ENCODE data around the gene MC2R. TPM values are rescaled to one million over a fixed set of nuclear protein-coding genes. Genes with fewer than 3 reads are reported as not detected.

MC2R gene
- polyA plus RNA-seq, 1 donor from 2014 or later, result not detected

DNA sequence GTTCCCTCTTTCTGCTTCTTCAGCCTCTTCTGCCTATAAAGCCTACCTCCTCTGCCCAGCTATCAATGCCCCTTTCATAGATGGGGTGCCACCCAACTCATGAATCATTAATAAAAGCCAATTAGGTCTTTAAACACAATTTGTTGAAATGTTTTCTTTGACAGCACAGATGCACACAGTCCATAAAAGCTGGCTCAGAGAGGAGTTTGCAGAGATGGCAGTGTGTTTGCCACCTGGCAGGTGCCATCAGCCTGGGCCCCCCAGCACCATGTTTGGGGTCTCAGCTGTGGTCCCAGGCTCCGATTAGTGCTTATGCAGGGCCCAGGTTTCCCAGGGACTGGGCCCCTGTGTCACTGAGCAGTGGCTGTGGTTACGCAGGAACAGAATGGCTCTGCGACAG lies 7.9 kb upstream of the MC2R start:
- Histone ChIP-seq H3K9me3 (ENCODE audit: low read length) (no peaks in the 10 kb centered on the region), H2AFZ (ENCODE audit: low read depth, low read length) (no peak overlapping the region)

DNA sequence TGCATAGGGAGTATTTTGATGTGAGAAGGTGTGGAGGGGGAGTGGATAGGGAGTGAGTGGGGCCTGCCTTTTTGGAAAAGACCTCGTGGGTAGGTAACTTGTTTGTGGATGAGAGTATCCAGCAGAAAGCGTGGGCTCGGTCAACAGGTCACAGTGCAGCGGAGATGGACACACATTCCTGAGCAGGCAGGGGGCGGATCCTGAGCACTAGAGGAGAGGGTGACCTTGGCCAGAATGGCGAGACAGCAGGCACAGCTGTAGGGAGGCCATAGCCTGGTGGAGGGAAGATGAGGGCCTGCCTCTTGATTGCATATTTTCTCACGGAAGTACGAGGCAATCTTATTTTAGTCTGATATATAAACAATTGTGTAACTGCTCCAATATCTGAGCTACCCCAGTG lies 3.6 kb upstream of the MC2R start:
- Histone ChIP-seq H3K4me3 (ENCODE audit: low read length) (no peak overlapping the region), H3K36me3 (ENCODE audit: insufficient read depth, low read length) (no peaks in the 10 kb centered on the region), H3K79me2 (replicated peaks; ENCODE audit: insufficient read depth, low read length) (no peaks in the 10 kb centered on the region), H4K20me1 (ENCODE audit: insufficient read depth) (no peaks in the 10 kb centered on the region), H3K9ac (ENCODE audit: low read length) (no peak overlapping the region), H3K4me2 (ENCODE audit: low read length) (no peak overlapping the region), H3K9me2 (ENCODE audit: insufficient read depth, low read length) (no peaks in the 10 kb centered on the region), H3K27ac (ENCODE audit: low read length) (no peak overlapping the region), H3K9me3 (ENCODE audit: low read length) (no peaks in the 10 kb centered on the region), H3F3A (ENCODE audit: insufficient read depth, low read length, poor library complexity, severe bottlenecking) (no peaks in the 10 kb centered on the region), H2AFZ (ENCODE audit: low read depth, low read length) (no peak overlapping the region), H3K27me3 (ENCODE audit: insufficient read depth, low read depth, low read length) (no peaks in the 10 kb centered on the region)
- TF ChIP-seq, protein P1, sequence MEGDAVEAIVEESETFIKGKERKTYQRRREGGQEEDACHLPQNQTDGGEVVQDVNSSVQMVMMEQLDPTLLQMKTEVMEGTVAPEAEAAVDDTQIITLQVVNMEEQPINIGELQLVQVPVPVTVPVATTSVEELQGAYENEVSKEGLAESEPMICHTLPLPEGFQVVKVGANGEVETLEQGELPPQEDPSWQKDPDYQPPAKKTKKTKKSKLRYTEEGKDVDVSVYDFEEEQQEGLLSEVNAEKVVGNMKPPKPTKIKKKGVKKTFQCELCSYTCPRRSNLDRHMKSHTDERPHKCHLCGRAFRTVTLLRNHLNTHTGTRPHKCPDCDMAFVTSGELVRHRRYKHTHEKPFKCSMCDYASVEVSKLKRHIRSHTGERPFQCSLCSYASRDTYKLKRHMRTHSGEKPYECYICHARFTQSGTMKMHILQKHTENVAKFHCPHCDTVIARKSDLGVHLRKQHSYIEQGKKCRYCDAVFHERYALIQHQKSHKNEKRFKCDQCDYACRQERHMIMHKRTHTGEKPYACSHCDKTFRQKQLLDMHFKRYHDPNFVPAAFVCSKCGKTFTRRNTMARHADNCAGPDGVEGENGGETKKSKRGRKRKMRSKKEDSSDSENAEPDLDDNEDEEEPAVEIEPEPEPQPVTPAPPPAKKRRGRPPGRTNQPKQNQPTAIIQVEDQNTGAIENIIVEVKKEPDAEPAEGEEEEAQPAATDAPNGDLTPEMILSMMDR (IDR thresholded peaks at IDR 0.05; ENCODE audit: poor library complexity, severe bottlenecking), result no peak
- TF ChIP-seq EP300 (conservative IDR thresholded peaks at IDR 0.05; ENCODE audit: poor library complexity, severe bottlenecking) (no peak), SMC3 (conservative IDR thresholded peaks at IDR 0.05; ENCODE audit: poor library complexity) (no peak), MXI1 (conservative IDR thresholded peaks at IDR 0.05; ENCODE audit: poor library complexity, severe bottlenecking) (no peak), RAD21 (conservative IDR thresholded peaks at IDR 0.05) (no peak), POLR2AphosphoS5 (IDR thresholded peaks at IDR 0.05) (no peak), EZH2 (IDR thresholded peaks at IDR 0.05; ENCODE audit: borderline replicate concordance, insufficient read depth, low read length, poor library complexity, severe bottlenecking) (no peak), TAF1 (IDR thresholded peaks at IDR 0.05; ENCODE audit: low read depth) (no peak)
- TF ChIP-seq, protein P2, sequence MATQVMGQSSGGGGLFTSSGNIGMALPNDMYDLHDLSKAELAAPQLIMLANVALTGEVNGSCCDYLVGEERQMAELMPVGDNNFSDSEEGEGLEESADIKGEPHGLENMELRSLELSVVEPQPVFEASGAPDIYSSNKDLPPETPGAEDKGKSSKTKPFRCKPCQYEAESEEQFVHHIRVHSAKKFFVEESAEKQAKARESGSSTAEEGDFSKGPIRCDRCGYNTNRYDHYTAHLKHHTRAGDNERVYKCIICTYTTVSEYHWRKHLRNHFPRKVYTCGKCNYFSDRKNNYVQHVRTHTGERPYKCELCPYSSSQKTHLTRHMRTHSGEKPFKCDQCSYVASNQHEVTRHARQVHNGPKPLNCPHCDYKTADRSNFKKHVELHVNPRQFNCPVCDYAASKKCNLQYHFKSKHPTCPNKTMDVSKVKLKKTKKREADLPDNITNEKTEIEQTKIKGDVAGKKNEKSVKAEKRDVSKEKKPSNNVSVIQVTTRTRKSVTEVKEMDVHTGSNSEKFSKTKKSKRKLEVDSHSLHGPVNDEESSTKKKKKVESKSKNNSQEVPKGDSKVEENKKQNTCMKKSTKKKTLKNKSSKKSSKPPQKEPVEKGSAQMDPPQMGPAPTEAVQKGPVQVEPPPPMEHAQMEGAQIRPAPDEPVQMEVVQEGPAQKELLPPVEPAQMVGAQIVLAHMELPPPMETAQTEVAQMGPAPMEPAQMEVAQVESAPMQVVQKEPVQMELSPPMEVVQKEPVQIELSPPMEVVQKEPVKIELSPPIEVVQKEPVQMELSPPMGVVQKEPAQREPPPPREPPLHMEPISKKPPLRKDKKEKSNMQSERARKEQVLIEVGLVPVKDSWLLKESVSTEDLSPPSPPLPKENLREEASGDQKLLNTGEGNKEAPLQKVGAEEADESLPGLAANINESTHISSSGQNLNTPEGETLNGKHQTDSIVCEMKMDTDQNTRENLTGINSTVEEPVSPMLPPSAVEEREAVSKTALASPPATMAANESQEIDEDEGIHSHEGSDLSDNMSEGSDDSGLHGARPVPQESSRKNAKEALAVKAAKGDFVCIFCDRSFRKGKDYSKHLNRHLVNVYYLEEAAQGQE (IDR thresholded peaks at IDR 0.05; ENCODE audit: borderline replicate concordance), result no peak

More for the DNA sequence above, 7.9 kb upstream of the MC2R start:
- no peak overlapping the region for H3K9ac ChIP-seq (ENCODE audit: low read length)
- no peaks in the 10 kb centered on the region for H3F3A ChIP-seq (ENCODE audit: insufficient read depth, low read length, poor library complexity, severe bottlenecking)
- no peaks in the 10 kb centered on the region for H4K20me1 ChIP-seq (ENCODE audit: insufficient read depth)
- no peak overlapping the region for H3K4me2 ChIP-seq (ENCODE audit: low read length)
- H3K36me3 ChIP-seq (ENCODE audit: insufficient read depth, low read length), result no peaks in the 10 kb centered on the region
- no peaks in the 10 kb centered on the region for H3K27me3 ChIP-seq (ENCODE audit: insufficient read depth, low read depth, low read length)
- H3K79me2 ChIP-seq (replicated peaks; ENCODE audit: insufficient read depth, low read length), result no peaks in the 10 kb centered on the region
- TF ChIP-seq EP300 (conservative IDR thresholded peaks at IDR 0.05; ENCODE audit: poor library complexity, severe bottlenecking) (no peak), POLR2AphosphoS5 (IDR thresholded peaks at IDR 0.05) (no peak), EZH2 (IDR thresholded peaks at IDR 0.05; ENCODE audit: borderline replicate concordance, insufficient read depth, low read length, poor library complexity, severe bottlenecking) (no peak), TAF1 (IDR thresholded peaks at IDR 0.05; ENCODE audit: low read depth) (no peak), SMC3 (conservative IDR thresholded peaks at IDR 0.05; ENCODE audit: poor library complexity) (no peak), MXI1 (conservative IDR thresholded peaks at IDR 0.05; ENCODE audit: poor library complexity, severe bottlenecking) (no peak), RAD21 (conservative IDR thresholded peaks at IDR 0.05) (no peak)
- TF ChIP-seq, protein P1 (IDR thresholded peaks at IDR 0.05; ENCODE audit: poor library complexity, severe bottlenecking), result no peak
- TF ChIP-seq, protein P2 (IDR thresholded peaks at IDR 0.05; ENCODE audit: borderline replicate concordance), result no peak
- no peak overlapping the region for H3K4me3 ChIP-seq (ENCODE audit: low read length)
- no peaks in the 10 kb centered on the region for H3K9me2 ChIP-seq (ENCODE audit: insufficient read depth, low read length)
- H3K27ac ChIP-seq (ENCODE audit: low read length), result no peak overlapping the region
